Body of pancreas (tissue), 4 donors: ENCODE results near the gene ANXA3.

Experiments
- POLR2A ChIP-seq, 3 donors: fragments of 450-650 bp; IDR thresholded peaks; one replicate each; pipeline ENCODE4 v1.6.1; 2016; ENCODE audit warnings: antibody characterized with exemption in 3 of 3, mild to moderate bottlenecking in 2 of 3
- TF ChIP-seq, protein P1 (sequence below), 7 experiments: fragments of 450-650 bp in 4 of 7; fragments of 200-600 bp in 3 of 7; sonication (generic) in 3 of 7; IDR thresholded peaks; one replicate each; pipeline ENCODE4 v1.5.1; 2016 to 2019; ENCODE audit warnings: antibody characterized with exemption in 7 of 7

DNA sequence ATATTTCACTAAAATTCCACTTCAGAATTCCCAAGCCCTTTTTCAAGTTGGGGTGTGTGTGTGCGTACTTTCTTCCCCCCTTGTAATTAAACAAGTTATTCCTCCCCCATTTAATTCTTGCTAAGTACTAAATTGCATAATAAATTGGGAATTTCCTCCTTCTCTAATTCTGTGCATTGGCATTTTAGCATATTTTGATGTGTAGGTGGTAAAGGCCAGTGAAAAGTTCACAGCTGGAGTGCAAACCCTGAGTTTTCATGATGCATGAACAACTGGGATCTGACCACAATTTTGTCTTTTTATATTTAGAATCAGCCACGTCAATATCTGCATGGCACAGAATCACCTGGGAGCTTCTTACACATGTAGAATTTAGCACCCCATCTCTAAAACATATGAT lies 18.5 kb downstream of the ANXA3 start:
- no peak for TF ChIP-seq POLR2A (IDR thresholded peaks at IDR 0.05)
- TF ChIP-seq, protein P1, sequence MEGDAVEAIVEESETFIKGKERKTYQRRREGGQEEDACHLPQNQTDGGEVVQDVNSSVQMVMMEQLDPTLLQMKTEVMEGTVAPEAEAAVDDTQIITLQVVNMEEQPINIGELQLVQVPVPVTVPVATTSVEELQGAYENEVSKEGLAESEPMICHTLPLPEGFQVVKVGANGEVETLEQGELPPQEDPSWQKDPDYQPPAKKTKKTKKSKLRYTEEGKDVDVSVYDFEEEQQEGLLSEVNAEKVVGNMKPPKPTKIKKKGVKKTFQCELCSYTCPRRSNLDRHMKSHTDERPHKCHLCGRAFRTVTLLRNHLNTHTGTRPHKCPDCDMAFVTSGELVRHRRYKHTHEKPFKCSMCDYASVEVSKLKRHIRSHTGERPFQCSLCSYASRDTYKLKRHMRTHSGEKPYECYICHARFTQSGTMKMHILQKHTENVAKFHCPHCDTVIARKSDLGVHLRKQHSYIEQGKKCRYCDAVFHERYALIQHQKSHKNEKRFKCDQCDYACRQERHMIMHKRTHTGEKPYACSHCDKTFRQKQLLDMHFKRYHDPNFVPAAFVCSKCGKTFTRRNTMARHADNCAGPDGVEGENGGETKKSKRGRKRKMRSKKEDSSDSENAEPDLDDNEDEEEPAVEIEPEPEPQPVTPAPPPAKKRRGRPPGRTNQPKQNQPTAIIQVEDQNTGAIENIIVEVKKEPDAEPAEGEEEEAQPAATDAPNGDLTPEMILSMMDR (IDR thresholded peaks at IDR 0.05) = no peak
